ENCODE results near the gene COL9A2. TPM values are rescaled to one million over a fixed set of nuclear protein-coding genes. Genes with fewer than 3 reads are reported as not detected.

COL9A2 gene
- total RNA-seq, 4 donors from 2014 or later: 5.4 to 43.0 (median 14.6) TPM

- Histone ChIP-seq H3K9me3 (no peaks in the 10 kb centered on the region), H3K4me1 (no peaks in the 10 kb centered on the region), H3K36me3 (peaks cover 0 to 52% (median 13%) of the 10 kb centered on the region in 4 donors), H3K4me3 (no peak overlapping the region), H3K27ac (no peak overlapping the region), H3K27me3 (no peaks in the 10 kb centered on the region)
- no peak for DNase-seq
- in situ Hi-C loops (cut with MboI; ENCODE audit: low pct_ligation_motif_present in 1 of 4, low pct_unique_long_range_greater_than_20kb in 1 of 4, low sequenced_read_pairs in 3 of 4) (no loop called here), intact Hi-C loops (cut with DNase I; ENCODE audit: low total_unique reads) (no loop called here)
- WGBS, 2 donors (ENCODE audit: low coverage in 1 of 2): 96% methylated on average over 2 of the region's 2 CpGs; no CpG with 5 or more reads in 1 of the 2 donors
- TF ChIP-seq POLR2A (IDR thresholded peaks at IDR 0.05) (no peak), CTCF (IDR thresholded peaks at IDR 0.05) (no peak), EP300 (IDR thresholded peaks at IDR 0.05; ENCODE audit: low read depth) (no peak), POLR2AphosphoS5 (IDR thresholded peaks at IDR 0.05) (no peak)
Observed at GRCh38 chr1:40274331-40274730, 42.8 kb downstream of the COL9A2 start.

GRCh38 chr1:40273547-40274166, 43.4 kb downstream of the COL9A2 start:
- H3K36me3 ChIP-seq: peaks cover 0 to 59% (median 16%) of the 10 kb centered on the region in 4 donors
- TF ChIP-seq EP300 (IDR thresholded peaks at IDR 0.05; ENCODE audit: low read depth) (no peak), POLR2AphosphoS5 (IDR thresholded peaks at IDR 0.05) (no peak), POLR2A (IDR thresholded peaks at IDR 0.05) (no peak), CTCF (IDR thresholded peaks at IDR 0.05) (no peak)
- DNase-seq: no peak
- intact Hi-C loops (cut with DNase I; ENCODE audit: low total_unique reads): no loop called here
- H3K27me3 ChIP-seq: no peaks in the 10 kb centered on the region
- in situ Hi-C loops (cut with MboI; ENCODE audit: low pct_ligation_motif_present in 1 of 4, low pct_unique_long_range_greater_than_20kb in 1 of 4, low sequenced_read_pairs in 3 of 4): no loop called here
- H3K9me3 ChIP-seq: no peaks in the 10 kb centered on the region
- WGBS, 2 donors (ENCODE audit: low coverage in 1 of 2): 83 to 93% methylated on average over 4 of the region's 4 CpGs
- H3K4me3 ChIP-seq: no peak overlapping the region
- H3K4me1 ChIP-seq: no peaks in the 10 kb centered on the region
- H3K27ac ChIP-seq: no peak overlapping the region

- Histone ChIP-seq H3K4me1 (no peaks in the 10 kb centered on the region), H3K4me3 (no peak overlapping the region), H3K36me3 (peaks cover 0 to 68% (median 19%) of the 10 kb centered on the region in 4 donors), H3K27ac (no peak overlapping the region), H3K27me3 (no peaks in the 10 kb centered on the region), H3K9me3 (no peaks in the 10 kb centered on the region)
- in situ Hi-C loops (cut with MboI; ENCODE audit: low pct_ligation_motif_present in 1 of 4, low pct_unique_long_range_greater_than_20kb in 1 of 4, low sequenced_read_pairs in 3 of 4) (no loop called here), intact Hi-C loops (cut with DNase I; ENCODE audit: low total_unique reads) (no loop called here)
- TF ChIP-seq POLR2A (IDR thresholded peaks at IDR 0.05): no peak
- no peak for TF ChIP-seq POLR2AphosphoS5 (IDR thresholded peaks at IDR 0.05)
- TF ChIP-seq EP300 (IDR thresholded peaks at IDR 0.05; ENCODE audit: low read depth): no peak
- TF ChIP-seq CTCF (IDR thresholded peaks at IDR 0.05): no peak
- DNase-seq: no peak
- 88 to 90% methylated on average over 3 of the region's 3 CpGs for WGBS, 2 donors (ENCODE audit: low coverage in 1 of 2)
Observed at GRCh38 chr1:40272653-40273213, 44.4 kb downstream of the COL9A2 start.

- in situ Hi-C loops (cut with MboI; ENCODE audit: low pct_ligation_motif_present in 1 of 4, low pct_unique_long_range_greater_than_20kb in 1 of 4, low sequenced_read_pairs in 3 of 4): no loop called here
- WGBS, 2 donors (ENCODE audit: low coverage in 1 of 2): 75 to 90% methylated on average over 3 of the region's 3 CpGs
- intact Hi-C loops (cut with DNase I; ENCODE audit: low total_unique reads): no loop called here
- H3K27ac ChIP-seq: no peak overlapping the region
- no peaks in the 10 kb centered on the region for H3K27me3 ChIP-seq
- H3K36me3 ChIP-seq: peaks cover 0 to 59% (median 15%) of the 10 kb centered on the region in 4 donors
- TF ChIP-seq POLR2AphosphoS5 (IDR thresholded peaks at IDR 0.05) (no peak), POLR2A (IDR thresholded peaks at IDR 0.05) (no peak), EP300 (IDR thresholded peaks at IDR 0.05; ENCODE audit: low read depth) (no peak), CTCF (IDR thresholded peaks at IDR 0.05) (no peak)
- H3K9me3 ChIP-seq: no peaks in the 10 kb centered on the region
- DNase-seq: no peak
- no peaks in the 10 kb centered on the region for H3K4me1 ChIP-seq
- H3K4me3 ChIP-seq: no peak overlapping the region
Observed at GRCh38 chr1:40270152-40270834, 46.8 kb downstream of the COL9A2 start.
